ENCODE measurements around the gene HOXA10. TPM values are rescaled to one million over a fixed set of nuclear protein-coding genes. Genes with fewer than 3 reads are reported as not detected.

HOXA10 gene
- total RNA-seq, 4 donors from 2014 or later = 19.0 to 34.1 (median 24.9) TPM

- no peak overlapping the region for H3K27ac ChIP-seq
- H3K36me3 ChIP-seq = no peaks in the 10 kb centered on the region
- no peaks in the 10 kb centered on the region for H3K9me3 ChIP-seq
- peaks cover 0 to 88% of the 10 kb centered on the region in 2 donors for H3K27me3 ChIP-seq
- no peak for DNase-seq (ENCODE audit: low spot score in 2 of 2)
- WGBS, 2 donors = 19 to 21% methylated on average over 43 to 52 of the region's 52 CpGs
- peaks cover 0 to 27% (median 12%) of the 10 kb centered on the region in 4 donors for H3K4me1 ChIP-seq
- TF ChIP-seq EP300 (IDR thresholded peaks at IDR 0.05) = no peak
- no peak for TF ChIP-seq POLR2A (IDR thresholded peaks at IDR 0.05)
- no peak for TF ChIP-seq CTCF (IDR thresholded peaks at IDR 0.05)
- H3K4me3 ChIP-seq = no peak overlapping the region
These were observed 38.6 kb upstream of the HOXA10 start for GRCh38 chr7:27212497-27213432.

GRCh38 chr7:27211764-27212204 lies 37.7 kb upstream of the HOXA10 start:
- TF ChIP-seq POLR2A (IDR thresholded peaks at IDR 0.05) (no peak), EP300 (IDR thresholded peaks at IDR 0.05) (peak in 1 of 2 donors; percentile 56)
- H3K4me1 ChIP-seq = peaks cover 0 to 27% (median 12%) of the 10 kb centered on the region in 4 donors
- no peak overlapping the region for H3K27ac ChIP-seq
- 50 to 62% methylated on average over 3 of the region's 3 CpGs for WGBS, 2 donors
- H3K9me3 ChIP-seq = no peaks in the 10 kb centered on the region
- no peaks in the 10 kb centered on the region for H3K36me3 ChIP-seq
- no peak for DNase-seq (ENCODE audit: low spot score in 2 of 2)
- peaks cover 0 to 88% of the 10 kb centered on the region in 2 donors for H3K27me3 ChIP-seq
- H3K4me3 ChIP-seq = no peak overlapping the region

- DNase-seq (ENCODE audit: low spot score in 2 of 2) = no peak
- 83 to 84% methylated on average over 1 of the region's 1 CpG for WGBS, 2 donors
- H3K9me3 ChIP-seq = no peaks in the 10 kb centered on the region
- peaks cover 0 to 93% of the 10 kb centered on the region in 2 donors for H3K27me3 ChIP-seq
- H3K27ac ChIP-seq = no peak overlapping the region
- H3K4me3 ChIP-seq = no peak overlapping the region
- no peaks in the 10 kb centered on the region for H3K36me3 ChIP-seq
- no peak for TF ChIP-seq CTCF (IDR thresholded peaks at IDR 0.05)
- no peak for TF ChIP-seq EP300 (IDR thresholded peaks at IDR 0.05)
- no peak for TF ChIP-seq POLR2A (IDR thresholded peaks at IDR 0.05)
- H3K4me1 ChIP-seq = peaks cover 0 to 28% (median 12%) of the 10 kb centered on the region in 4 donors
These were observed 36.9 kb upstream of the HOXA10 start for GRCh38 chr7:27211084-27211446.

GRCh38 chr7:27210441-27211083 lies 36.4 kb upstream of the HOXA10 start:
- DNase-seq (ENCODE audit: low spot score in 2 of 2) = peak; percentile 46 to 66
- no peak overlapping the region for H3K27ac ChIP-seq
- peaks cover 0 to 98% of the 10 kb centered on the region in 2 donors for H3K27me3 ChIP-seq
- H3K36me3 ChIP-seq = no peaks in the 10 kb centered on the region
- H3K4me1 ChIP-seq = peaks cover 0 to 33% (median 14%) of the 10 kb centered on the region in 4 donors
- TF ChIP-seq CTCF (IDR thresholded peaks at IDR 0.05) (peak; percentile 69 to 84 (median 76)), POLR2A (IDR thresholded peaks at IDR 0.05) (no peak)
- WGBS, 2 donors = 15 to 18% methylated on average over 32 of the region's 32 CpGs
- H3K9me3 ChIP-seq = no peaks in the 10 kb centered on the region
- peak overlapping the region in 1 of 4 donors; percentile 29 for H3K4me3 ChIP-seq

GRCh38 chr7:27209933-27210440 lies 35.9 kb upstream of the HOXA10 start:
- H3K4me3 ChIP-seq = no peak overlapping the region
- TF ChIP-seq CTCF (IDR thresholded peaks at IDR 0.05) (no peak), POLR2A (IDR thresholded peaks at IDR 0.05) (no peak), EP300 (IDR thresholded peaks at IDR 0.05) (no peak)
- H3K9me3 ChIP-seq = no peaks in the 10 kb centered on the region

More at GRCh38 chr7:27209933-27210440, 35.9 kb upstream of the HOXA10 start:
- no peak for DNase-seq (ENCODE audit: low spot score in 2 of 2)
- Histone ChIP-seq H3K36me3 (no peaks in the 10 kb centered on the region), H3K27ac (no peak overlapping the region), H3K4me1 (peaks cover 0 to 38% (median 20%) of the 10 kb centered on the region in 4 donors), H3K27me3 (peaks cover 0 to 99% of the 10 kb centered on the region in 2 donors)
- 54 to 59% methylated on average over 11 of the region's 11 CpGs for WGBS, 2 donors
